ENCODE results near the gene PRG2. TPM values are rescaled to one million over a fixed set of nuclear protein-coding genes. Genes with fewer than 3 reads are reported as not detected.
"Not testable (repeated sequence)": the region's sequence is repeated elsewhere in the genome, so short reads cannot be mapped to it uniquely, and the experiment has no call there.

The PRG2 gene
- total and polyA plus RNA-seq, 2 experiments from 2014 or later = not detected

GRCh38 chr11:57363131-57364080 is 27.0 kb downstream of the PRG2 start:
- TF ChIP-seq EZH2phosphoT487 (IDR thresholded peaks at IDR 0.05; ENCODE audit: low read depth, severe bottlenecking, unreplicated experiment) (no peak), CTCF (IDR thresholded peaks at IDR 0.05; ENCODE audit: poor library complexity) (no peak), EZH2 (IDR thresholded peaks at IDR 0.05; ENCODE audit: borderline replicate concordance) (no peak)
- no peak overlapping the region for H3K4me2 ChIP-seq
- no peak overlapping the region for H3K4me3 ChIP-seq
- DNase-seq (ENCODE audit: low spot score) = no peak
- H3K79me2 ChIP-seq = no peaks in the 10 kb centered on the region
- no peaks in the 10 kb centered on the region for H3K36me3 ChIP-seq (replicated peaks; ENCODE audit: insufficient read depth, low read depth)
- no peak overlapping the region for H3K27ac ChIP-seq
- no peaks in the 10 kb centered on the region for H3K9me2 ChIP-seq (replicated peaks; ENCODE audit: insufficient read depth)
- no peaks in the 10 kb centered on the region for H4K20me1 ChIP-seq (ENCODE audit: insufficient read depth, poor library complexity, severe bottlenecking)
- no peak overlapping the region for H2AFZ ChIP-seq
- no peaks in the 10 kb centered on the region for H3K9me3 ChIP-seq (ENCODE audit: low read depth)
- H3K27me3 ChIP-seq = no peaks in the 10 kb centered on the region
- 81% methylated on average over 7 of the region's 7 CpGs for WGBS (ENCODE audit: low lambda C conversion rate, missing lambda C conversion rate)
- peaks cover 6% of the 10 kb centered on the region for H3K4me1 ChIP-seq (ENCODE audit: insufficient read depth)

GRCh38 chr11:57361926-57362325 is 28.5 kb downstream of the PRG2 start:
- H4K20me1 ChIP-seq (ENCODE audit: insufficient read depth, poor library complexity, severe bottlenecking) = no peaks in the 10 kb centered on the region

GRCh38 chr11:57361420-57361819 is 29.0 kb downstream of the PRG2 start:
- H3K27ac ChIP-seq; H3K36me3 ChIP-seq (replicated peaks; ENCODE audit: insufficient read depth, low read depth); H3K4me3 ChIP-seq; H3K9me2 ChIP-seq (replicated peaks; ENCODE audit: insufficient read depth); H3K4me1 ChIP-seq (ENCODE audit: insufficient read depth); DNase-seq (ENCODE audit: low spot score); H3K79me2 ChIP-seq; H2AFZ ChIP-seq; H3K4me2 ChIP-seq; H3K27me3 ChIP-seq; H3K9me3 ChIP-seq (ENCODE audit: low read depth); H4K20me1 ChIP-seq (ENCODE audit: insufficient read depth, poor library complexity, severe bottlenecking): not testable (repeated sequence)

More at GRCh38 chr11:57361926-57362325, 28.5 kb downstream of the PRG2 start:
- DNase-seq (ENCODE audit: low spot score) = no peak
- no peaks in the 10 kb centered on the region for H3K9me2 ChIP-seq (replicated peaks; ENCODE audit: insufficient read depth)
- H3K4me2 ChIP-seq = no peak overlapping the region
- no peak overlapping the region for H3K4me3 ChIP-seq
- no peak for TF ChIP-seq EZH2 (IDR thresholded peaks at IDR 0.05; ENCODE audit: borderline replicate concordance)
- TF ChIP-seq CTCF (IDR thresholded peaks at IDR 0.05; ENCODE audit: poor library complexity) = no peak
- TF ChIP-seq EZH2phosphoT487 (IDR thresholded peaks at IDR 0.05; ENCODE audit: low read depth, severe bottlenecking, unreplicated experiment) = no peak
- H3K79me2 ChIP-seq = no peaks in the 10 kb centered on the region
- H2AFZ ChIP-seq = no peak overlapping the region
- WGBS (ENCODE audit: low lambda C conversion rate, missing lambda C conversion rate) = 87% methylated on average over 3 of the region's 3 CpGs
- no peaks in the 10 kb centered on the region for H3K27me3 ChIP-seq
- no peaks in the 10 kb centered on the region for H3K36me3 ChIP-seq (replicated peaks; ENCODE audit: insufficient read depth, low read depth)
- no peaks in the 10 kb centered on the region for H3K9me3 ChIP-seq (ENCODE audit: low read depth)
- H3K27ac ChIP-seq = no peak overlapping the region
- H3K4me1 ChIP-seq (ENCODE audit: insufficient read depth) = peaks cover 6% of the 10 kb centered on the region

GRCh38 chr11:57360991-57361390 is 29.5 kb downstream of the PRG2 start:
- no peak overlapping the region for H3K4me3 ChIP-seq
- 94% methylated on average over 8 of the region's 8 CpGs for WGBS (ENCODE audit: low lambda C conversion rate, missing lambda C conversion rate)
- H3K27me3 ChIP-seq = no peaks in the 10 kb centered on the region
- no peak overlapping the region for H3K4me2 ChIP-seq
- no peaks in the 10 kb centered on the region for H3K79me2 ChIP-seq
- DNase-seq (ENCODE audit: low spot score) = no peak
- peaks cover 6% of the 10 kb centered on the region for H3K4me1 ChIP-seq (ENCODE audit: insufficient read depth)
- H3K9me2 ChIP-seq (replicated peaks; ENCODE audit: insufficient read depth) = no peaks in the 10 kb centered on the region
- H4K20me1 ChIP-seq (ENCODE audit: insufficient read depth, poor library complexity, severe bottlenecking) = no peaks in the 10 kb centered on the region
- no peak overlapping the region for H2AFZ ChIP-seq
- no peaks in the 10 kb centered on the region for H3K9me3 ChIP-seq (ENCODE audit: low read depth)
- no peaks in the 10 kb centered on the region for H3K36me3 ChIP-seq (replicated peaks; ENCODE audit: insufficient read depth, low read depth)
- no peak overlapping the region for H3K27ac ChIP-seq
- no peak for TF ChIP-seq EZH2phosphoT487 (IDR thresholded peaks at IDR 0.05; ENCODE audit: low read depth, severe bottlenecking, unreplicated experiment)
- no peak for TF ChIP-seq EZH2 (IDR thresholded peaks at IDR 0.05; ENCODE audit: borderline replicate concordance)
- TF ChIP-seq CTCF (IDR thresholded peaks at IDR 0.05; ENCODE audit: poor library complexity) = no peak
